ENCODE results near the gene ALLC.
A peak's percentile ranks its signal among the peaks of the same experiment; 100 is the strongest.

Gene ALLC

DNA sequence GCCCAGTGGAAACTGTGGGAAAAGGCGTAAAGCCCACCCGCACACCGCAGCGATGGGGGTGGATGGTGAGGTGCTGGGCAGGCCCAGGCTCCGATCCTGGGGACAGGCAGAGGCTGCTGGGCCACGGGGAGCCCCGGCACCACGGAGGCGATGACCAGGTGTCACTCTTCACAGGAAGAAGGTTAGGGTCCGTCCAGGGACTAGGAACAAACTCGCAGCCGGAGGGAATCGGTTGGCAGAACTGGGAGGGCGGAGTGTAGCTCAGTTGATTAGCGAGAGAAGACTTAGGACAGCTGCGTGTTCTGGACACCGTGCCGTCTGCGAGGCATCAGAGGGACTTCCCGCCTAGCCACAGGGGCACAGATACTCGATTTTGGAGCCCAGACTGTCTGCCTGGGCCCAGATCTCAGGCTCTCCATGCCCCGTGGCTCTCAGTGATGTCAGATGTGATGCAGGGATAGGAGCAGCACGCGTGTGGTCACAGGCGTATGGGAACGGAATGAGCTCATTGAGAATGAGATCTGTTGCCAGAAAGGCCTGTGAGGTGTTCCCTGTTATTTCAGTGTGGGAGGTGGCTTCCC lies 16.1 kb upstream of the ALLC start:
- DNase-seq: no peak

DNA sequence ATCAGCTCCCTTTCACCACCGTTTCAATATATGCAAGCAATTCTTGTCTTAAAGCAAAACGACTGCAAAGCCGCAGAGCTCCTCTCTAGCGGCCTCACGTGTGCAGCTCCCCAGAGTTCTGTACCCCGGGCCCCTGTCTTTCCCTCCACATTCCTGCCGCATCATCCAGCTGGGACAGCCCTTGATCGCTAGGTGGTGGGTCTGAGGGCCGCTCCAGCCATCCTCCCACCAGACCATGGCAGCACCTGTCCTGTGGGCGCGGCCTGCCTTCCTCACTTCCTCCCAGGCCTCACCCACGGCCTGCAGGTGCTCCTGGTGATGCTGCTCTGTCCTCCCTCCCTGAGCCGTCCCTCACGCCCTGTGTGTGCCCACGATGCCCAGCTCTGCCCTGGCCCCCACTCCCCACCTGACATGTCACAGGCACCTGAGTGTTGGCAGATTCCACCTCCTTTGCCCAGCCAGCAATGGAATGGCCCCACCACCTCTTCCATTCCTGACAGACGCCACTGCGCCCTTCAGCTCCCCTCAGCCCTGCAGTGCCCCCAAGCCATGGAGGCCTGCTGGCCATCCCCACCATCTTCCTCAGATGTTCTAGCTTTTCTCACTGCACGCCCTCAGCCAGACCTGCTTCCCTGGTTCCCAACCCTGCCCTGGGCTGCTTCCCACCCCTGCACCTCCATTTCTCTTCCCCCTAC lies 15.3 kb upstream of the ALLC start:
- DNase-seq: no peak

DNA sequence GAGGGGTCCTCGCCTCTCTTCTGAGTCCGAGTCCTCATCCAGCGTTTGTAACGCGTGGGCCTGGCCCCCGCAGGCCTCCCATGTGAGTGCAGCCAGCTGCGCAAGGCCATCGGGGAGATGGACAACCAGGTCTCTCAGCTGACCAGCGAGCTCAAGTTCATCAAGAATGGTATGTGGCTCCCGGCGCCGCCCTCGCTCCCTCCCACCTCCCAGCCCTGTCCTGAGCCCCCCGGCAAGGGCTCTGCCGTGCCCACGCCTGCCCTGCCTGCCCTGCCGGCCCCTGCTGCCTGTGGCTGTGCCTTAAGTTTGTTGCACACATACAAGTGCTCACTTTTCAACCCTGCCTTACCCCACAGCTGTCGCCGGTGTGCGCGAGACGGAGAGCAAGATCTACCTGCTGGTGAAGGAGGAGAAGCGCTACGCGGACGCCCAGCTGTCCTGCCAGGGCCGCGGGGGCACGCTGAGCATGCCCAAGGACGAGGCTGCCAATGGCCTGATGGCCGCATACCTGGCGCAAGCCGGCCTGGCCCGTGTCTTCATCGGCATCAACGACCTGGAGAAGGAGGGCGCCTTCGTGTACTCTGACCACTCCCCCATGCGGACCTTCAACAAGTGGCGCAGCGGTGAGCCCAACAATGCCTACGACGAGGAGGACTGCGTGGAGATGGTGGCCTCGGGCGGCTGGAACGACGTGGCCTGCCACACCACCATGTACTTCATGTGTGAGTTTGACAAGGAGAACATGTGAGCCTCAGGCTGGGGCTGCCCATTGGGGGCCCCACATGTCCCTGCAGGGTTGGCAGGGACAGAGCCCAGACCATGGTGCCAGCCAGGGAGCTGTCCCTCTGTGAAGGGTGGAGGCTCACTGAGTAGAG lies 14.4 kb upstream of the ALLC start:
- DNase-seq: no peak

DNA sequence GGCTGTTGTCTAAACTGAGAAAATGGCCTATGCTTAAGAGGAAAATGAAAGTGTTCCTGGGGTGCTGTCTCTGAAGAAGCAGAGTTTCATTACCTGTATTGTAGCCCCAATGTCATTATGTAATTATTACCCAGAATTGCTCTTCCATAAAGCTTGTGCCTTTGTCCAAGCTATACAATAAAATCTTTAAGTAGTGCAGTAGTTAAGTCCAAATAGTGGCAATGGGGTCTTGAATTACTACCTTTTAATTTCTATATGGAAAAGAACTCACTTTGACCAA lies 13.8 kb upstream of the ALLC start:
- DNase-seq: no peak

DNA sequence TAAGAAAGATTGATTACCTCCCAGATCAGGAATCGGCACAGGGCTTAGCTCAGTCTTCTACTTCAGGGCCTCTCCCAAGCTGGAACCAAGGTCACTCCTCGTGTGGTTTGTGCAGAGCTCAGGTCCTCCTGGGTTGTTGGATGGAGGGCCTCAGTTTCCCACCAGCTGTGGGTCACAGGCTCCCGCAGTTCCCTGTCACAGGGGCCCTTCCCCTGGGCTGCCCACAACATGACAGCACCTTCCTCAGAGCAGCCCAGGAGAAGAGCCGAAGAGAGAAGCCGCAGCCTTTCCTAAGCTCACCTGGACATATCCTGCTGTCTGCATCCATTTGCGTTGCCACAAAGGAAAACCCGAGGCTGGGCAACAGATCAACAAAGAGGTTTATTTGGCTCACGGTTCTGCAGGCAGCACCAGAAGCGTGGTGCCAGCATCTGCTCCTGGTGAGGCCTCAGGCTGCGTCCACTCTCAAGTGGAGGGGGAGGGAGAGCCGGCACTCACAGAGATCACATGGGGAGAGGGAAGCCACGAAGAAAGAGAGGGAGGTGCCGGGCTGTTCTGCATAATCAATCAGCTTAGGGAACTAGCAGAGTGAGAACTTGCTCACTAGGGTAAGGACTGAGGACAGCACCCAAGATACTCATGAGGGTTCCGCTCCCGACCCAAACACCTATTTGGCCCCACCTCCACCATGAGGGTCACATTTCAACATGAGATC lies 13.0 kb upstream of the ALLC start:
- no peak for DNase-seq

DNA sequence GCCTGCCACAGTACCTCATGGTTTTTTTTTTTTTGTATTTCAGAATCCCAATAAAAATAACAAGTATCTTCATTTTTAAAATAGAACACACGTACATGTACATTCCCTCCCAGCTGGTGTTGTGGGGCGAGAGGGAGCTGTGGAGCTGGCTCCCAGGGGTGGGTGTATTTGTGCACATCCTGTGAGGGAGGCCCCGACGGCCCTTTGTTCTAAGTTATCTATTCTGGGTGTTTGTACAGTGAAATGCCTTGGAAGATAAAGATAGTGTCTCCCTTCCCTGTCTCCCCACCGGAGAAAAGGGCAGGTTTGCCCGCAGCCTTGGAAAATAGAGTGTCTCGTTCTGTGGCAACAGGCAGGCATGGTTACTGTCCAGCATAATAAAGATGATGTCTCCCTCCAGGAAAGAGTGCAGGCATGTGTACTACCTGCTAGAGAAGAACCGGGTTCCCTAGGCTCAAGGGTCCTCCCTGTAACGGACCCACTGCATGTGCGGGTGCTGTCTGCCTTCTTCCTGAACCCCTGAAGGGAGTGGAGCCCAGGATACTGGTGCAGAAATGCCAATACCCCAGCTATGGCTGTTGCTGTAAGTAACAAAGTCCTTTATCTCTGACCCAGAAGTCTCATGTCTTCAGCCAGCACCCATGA lies 12.1 kb upstream of the ALLC start:
- DNase-seq: no peak

DNA sequence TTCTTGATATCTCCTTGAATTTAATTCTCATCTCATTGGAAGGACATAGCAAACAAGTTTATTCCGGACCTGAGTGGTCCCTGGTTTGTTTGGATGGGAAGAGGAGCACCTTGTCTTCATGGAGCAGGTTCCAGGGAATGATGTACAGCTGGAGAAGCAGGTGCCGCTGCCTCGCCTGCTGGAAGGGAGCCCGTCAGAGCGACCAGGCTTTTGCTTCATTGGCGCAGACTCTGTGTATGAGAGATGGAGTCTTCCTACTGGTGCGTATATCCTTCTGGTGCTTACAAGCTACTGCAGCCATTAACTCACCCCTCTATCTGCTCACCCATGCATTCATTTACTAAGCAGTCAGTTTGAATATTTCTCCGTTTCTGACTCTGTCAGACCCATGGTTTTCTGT lies 11.6 kb upstream of the ALLC start:
- no peak for DNase-seq

DNA sequence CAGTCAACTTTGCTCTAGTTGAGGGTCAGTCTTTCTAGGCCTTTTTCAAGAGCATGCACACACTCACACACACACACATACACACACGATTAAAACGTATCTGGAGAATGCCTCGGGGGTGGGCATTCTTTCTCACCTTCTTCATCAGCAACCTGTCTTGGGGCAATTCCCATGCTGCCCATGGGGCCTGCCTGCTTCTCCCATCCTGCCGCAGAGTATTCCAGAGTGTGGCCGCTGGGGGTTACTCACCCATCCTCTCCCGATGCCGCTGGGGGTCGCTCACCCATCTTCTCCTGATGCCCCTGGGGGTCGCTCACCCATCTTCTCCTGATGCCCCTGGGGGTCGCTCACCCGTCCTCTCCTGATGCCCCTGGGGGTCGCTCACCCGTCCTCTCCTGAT lies 10.8 kb upstream of the ALLC start:
- no peak for DNase-seq

DNA sequence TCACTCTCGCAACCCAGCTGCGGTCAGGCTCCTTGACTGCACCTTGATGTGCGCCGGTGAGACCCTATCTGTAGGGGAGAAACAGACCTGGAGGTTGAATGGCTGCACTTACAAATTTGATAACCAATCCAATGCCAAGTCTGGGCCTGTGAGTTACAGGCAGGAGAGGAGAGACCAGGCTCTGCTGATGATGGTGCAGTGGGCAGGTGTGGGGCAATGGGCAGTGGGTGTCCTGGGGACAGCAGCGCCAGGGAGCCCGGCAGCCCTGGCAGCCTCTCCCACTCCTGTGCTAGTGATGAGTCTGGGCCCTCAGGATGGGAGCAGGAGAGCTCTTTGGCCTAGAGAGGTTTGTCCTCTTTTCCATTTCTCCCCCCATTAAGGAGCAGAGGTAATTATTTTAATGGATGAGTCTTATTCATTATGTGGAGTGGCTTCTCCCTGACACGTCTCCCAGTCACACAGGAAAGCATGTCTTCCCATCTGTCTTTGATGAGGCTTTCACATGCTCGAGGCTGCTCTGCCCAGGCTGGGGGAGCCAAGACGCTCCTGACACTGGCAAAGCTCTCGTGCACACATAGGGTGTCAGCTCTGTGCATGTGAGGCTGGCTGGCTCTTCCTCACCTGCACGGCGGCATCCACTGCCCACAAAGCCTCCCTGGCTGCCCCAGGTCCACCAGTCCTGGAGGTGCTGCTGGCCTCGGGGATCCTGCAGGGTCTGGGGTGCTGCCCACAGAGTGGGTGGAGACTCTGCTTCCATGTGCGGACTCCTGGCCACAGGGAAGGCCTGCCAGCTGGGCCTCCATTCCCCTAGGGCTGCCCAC lies 10.0 kb upstream of the ALLC start:
- DNase-seq: no peak

DNA sequence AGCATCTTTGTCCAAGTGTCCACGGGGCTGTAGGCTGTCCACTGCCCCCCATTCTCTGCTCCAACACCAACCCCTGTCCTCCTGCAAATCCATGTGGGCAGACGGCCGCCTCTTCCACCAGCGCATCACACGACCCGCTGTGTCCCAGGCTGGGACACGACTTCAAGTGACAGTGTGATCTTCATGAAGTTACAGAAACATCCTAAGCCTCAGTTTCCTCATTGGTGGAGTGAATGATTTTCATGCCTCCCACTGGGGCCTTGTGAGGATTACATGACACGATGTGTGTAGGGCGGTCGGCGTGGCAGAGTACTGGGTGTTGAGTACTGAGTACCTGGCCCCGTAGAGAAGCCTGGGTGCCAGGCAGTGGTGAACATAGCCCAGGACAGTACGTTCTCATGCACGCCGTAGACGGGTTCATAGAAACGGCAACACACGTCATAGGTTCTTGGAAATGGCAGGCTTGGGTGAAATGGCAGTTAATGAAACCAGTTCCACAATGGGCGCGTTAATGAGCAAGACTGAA lies 9.3 kb upstream of the ALLC start:
- DNase-seq: no peak

DNA sequence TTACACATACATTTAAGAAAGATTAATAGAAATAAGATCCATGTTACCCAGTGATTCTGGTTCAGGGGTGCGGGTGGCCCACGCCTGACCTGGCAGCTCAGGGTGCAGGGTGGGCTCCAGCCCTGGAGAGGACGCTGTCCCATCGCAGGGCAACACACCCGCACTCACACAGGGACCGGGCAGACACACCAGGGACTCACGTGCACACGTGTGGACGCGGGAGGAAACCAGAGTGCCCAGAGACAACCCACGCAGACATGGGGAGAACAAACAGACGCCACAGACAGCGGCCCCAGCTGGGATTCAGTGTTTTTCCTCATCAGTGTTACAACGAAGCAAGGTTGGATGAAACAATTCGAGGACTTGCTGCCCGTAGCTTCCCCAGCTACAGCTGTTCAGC lies 8.4 kb upstream of the ALLC start:
- DNase-seq: no peak

DNA sequence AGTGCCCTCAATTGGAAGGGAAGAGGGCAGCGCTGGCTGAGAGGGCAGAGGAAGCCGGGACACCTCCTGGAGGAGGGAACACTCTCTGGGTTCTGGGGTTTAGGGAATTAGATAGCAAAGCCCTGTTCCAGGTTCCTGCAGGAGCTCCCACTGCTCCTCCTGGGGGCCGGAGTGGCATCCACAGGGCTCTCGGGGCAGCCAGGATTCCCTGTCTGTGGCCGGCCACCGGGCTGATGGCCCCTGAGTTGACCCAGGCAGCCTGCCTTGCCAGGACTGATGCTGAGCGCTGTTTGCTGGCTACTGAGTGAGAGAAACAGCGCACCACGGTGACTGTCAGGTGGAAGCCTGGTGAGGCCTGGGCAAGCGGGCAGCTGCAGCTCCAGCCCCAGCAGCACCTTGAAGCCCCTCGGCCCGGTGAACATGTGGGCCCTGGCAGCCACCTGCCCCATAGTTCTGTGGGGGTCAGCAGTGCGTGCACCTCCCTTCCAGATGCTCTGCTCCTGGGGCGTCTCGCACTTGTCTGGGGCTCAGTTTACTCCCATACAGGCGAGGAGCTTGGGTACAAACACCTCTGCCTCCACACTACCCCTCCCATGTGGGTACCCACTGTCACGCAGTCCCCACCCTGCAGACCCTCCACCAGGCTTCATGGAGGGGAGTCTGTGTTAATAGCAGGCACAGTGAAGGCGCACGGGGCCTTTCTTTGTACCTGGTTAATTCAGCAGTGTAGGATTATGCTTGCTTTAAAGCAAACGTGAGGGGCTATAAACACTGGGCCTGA lies 7.7 kb upstream of the ALLC start:
- no peak for DNase-seq

DNA sequence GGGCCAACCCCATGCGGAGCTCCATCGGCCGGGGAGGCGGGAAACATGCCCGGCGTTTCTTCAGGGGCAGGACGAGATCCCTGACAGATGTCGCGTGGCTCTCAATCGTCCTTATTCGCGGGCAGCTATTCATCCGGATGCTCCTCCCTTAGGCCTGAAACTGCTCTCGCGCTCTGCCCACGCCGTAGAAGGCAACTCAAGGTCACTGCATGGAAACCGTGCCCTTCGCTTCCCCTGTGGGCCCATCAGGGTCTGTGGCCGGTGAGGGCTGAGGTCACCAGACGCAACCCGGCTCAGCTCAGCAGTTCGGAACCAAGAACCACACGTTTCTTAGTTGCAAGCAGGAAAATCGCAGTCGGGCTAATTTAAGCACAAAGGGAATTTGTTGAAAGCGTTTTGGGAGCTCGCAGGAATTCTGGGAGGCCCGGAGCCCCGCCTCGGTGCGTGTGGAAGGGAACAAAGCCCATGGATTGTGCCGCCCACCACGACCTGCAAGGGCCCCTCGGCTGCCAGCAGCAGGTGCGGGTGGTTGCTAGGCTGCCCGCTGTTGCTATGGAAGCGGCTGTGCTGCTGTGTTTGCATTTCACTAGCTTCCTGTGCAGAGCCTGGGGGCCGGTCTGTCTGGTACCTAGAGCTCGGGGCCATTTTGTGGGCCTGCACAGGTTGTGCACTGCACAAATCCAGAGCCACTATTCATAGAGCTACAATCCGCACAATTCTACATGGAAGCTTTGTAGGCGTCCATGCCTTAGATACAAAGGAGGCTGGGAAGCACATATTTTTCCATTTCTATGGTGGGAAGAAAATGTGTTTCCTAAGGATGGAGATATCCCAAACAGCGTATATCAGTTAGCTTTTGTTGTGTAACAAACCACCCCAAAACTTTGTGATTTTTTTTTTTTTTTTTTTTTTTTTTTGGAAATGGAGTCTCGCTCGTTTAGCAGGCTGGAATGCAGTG lies 6.0 kb upstream of the ALLC start:
- peak; percentile 58 to 77 for DNase-seq

DNA sequence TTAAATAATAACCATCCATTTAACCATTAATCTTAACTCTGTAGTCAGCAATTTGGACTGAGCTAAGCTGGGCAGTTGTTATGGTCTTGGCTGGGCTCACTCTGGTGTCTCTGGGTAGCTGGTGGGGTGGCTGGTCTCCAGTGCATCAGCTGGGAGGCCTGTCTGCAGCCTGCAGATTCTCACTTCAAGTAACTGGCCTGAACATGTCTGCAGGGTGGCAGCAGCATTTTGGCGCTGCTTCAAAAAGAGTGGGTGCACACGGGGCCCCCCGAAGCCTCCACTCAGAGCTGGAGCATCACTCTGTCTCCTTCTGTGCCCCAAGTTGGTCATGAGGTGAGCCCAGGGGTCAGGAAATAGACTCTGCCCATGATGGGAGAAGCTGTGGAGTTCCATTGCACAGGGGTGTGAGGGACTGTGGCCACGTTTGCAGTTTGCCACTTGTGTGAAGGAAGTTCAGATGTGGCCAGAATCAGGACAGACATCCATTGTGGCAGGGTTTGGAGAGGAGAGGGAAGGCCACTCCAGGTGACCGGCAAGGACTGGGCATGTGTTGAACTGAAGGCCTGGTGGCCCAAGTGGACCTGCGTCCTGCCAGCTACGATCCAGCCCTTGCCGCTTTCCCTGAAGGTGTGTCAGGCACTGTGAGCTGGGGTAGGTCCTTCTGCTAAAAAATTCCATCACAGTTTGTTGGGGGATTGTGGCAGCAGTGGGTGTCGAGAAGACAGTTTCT lies 4.9 kb upstream of the ALLC start:
- DNase-seq: no peak

DNA sequence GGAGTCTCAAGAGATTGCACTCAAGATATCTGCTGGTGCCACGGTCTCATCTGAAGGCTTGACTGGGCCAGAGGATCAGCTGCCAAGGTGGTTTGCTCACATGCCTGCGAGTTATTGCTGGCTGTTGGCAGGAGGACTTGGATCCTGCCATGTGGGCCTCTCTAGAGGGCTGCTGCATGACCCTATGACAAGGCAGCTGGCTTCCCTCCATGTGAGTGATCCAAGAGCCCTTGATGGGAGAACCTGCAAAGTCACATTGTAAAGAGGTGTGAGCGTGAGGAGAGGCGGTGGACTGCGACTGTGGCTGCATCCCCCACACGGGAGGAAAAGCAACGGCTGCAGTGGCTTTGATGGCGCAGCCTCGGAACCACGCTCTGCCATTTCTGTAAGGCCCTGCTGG lies 4.0 kb upstream of the ALLC start:
- no peak for DNase-seq

DNA sequence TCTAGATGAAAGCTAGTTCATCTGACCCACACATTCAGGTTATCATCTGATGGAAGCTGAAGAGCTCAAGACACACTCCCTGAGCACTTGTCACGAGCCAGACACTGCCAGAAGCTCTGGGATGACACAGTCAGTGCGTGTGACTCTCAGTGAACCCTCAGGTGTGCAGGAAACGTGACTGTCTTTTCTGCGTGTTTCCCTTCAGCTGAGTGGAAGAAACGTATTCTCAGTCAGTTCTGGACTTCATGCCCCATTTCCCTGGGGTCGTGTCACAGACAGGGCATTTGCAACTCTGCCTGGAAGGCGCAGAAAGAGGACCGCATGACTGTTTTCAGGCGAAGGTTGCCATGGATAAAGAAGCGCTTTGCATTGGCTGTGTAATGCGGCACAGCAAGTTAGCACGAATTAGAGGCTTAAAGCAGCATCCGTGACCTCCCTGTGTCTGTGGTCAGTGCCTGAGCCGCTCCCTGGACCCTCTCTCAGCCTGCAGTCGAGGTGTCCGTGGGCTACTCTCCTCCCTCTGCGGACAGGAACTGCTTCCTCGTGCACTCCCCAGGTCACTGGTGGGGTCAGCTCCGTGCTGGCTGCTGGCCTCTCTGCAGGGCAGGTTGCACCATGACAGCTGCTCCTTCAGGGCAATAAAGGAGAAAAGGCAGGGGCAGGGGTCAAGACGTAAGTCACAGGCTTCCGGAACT lies 3.3 kb upstream of the ALLC start:
- no peak for DNase-seq

DNA sequence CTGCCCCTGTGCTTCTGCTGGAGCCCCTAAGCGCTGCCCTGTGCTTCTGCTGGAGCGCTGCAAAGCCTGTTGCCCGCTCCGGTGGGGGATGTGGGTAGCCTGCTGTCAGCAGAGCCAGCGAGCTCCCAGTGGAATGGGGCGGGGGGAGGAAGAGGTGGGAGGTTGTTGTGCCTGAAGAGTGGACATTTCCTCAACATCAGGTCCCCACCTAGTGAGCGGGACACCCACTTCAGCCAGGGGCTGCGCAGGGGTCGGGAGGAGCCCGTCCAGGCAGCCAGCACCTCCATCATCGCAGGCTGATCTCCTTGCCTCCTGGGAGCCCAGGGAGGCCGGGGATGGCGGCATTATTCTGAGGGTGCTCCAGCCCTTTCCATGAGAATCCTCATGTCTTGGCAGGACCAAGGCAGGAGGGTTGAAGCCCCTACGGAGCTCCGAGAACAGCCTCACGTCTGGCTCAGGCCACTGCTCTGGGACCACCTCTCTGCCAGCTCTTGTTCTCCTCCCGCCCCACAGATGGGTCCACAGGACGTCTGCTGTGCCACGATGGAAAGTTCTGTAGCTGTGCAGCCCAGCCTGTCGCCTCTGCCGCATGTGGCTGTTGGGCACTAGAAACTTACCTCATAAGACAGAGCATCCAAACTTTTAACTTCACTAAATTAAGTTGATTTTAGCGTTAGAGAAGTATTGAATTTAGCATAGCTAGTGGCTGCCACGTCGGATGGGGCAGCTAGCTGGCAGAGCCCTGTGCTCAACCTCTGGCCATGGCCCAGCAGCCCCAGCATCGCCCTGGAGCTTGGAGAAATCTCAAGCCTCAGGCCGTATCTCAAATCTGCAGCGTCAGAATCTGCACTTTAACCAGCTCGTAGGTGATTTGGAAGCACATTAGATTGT lies 1.9 kb upstream of the ALLC start:
- DNase-seq: no peak

Measured in inflammatory macrophage (primary cell).